ENCODE measurements around the gene METTL9.
"Not testable (repeated sequence)": the region's sequence is repeated elsewhere in the genome, so short reads cannot be mapped to it uniquely, and the experiment has no call there.

METTL9 gene

DNA sequence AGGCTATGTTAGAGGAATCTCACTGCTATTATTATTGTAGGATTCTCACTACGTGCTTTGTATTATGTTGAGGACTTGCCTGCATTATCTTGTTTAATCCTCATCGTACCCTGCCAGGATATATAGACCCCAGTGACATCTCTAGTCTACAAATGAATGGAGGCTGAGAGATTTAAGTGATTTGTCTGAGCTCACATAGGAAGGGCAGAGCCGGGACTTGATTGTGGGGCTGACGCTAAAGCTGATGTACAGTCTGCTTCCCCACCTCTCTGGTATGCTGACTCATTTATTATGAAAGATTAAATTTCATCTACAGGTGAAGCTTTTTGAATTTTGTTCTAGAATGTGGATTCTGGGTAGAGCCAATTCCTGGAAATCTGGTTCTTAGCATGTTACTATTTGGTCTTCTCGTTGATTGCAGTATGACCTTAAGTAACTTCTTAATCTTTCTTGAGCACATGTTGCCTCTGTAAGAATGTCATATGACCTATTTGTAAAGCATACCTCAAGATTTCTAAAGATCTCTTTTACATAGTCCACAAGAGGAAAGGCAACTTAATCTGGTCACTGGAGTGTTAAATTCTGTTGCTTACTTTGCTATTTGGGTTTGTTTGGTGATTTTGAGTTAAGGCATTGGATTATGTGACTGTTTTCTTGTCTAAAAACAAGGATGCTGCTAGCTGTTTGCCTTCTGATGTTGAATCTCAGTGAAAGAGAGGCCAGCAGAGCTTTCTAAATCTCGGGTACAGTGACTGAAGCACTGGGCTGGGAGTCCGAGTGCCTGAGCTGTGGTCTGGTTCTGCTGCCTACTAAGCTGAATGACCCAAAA, 12.4 kb downstream of the METTL9 start:
- no peak for DNase-seq

DNA sequence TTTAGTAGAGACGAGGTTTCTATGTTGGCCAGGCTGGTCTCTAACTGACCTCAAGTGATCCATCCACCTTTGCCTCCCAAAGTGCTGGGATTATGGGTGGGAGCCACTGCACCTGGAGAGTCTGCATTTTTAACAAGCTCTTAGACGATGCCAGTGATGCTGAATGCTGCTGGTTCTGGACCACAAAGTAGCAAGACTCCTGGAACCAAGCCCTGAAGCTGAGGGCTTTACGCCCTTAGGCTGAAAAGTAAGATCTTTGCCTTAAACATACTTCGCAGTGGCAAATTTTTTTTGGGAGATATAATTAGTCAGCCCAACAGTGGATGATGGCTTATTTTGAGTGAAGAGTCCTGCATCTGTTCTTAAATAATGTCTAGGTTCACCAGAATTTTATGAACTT, 14.0 kb downstream of the METTL9 start:
- DNase-seq = no peak

DNA sequence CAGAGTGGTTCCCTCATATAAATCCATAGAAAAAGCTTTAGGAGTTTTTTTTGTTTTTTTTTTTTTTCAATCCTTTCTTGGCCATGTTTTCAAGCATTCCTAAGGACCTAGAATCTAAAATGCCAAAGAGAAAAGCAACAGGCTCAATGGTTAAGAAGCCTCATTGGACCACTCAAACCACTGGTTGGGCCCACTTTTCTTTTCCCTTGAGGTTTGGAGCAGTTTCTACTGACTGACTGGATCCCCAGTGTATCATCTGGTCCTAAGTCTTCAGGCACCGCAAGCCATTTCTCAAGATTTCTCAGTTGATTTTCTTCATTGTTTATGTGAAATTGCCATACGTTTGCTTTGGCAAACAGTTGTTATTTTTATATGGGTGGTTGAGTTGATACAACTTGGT, 14.4 kb downstream of the METTL9 start:
- no peak for DNase-seq

DNA sequence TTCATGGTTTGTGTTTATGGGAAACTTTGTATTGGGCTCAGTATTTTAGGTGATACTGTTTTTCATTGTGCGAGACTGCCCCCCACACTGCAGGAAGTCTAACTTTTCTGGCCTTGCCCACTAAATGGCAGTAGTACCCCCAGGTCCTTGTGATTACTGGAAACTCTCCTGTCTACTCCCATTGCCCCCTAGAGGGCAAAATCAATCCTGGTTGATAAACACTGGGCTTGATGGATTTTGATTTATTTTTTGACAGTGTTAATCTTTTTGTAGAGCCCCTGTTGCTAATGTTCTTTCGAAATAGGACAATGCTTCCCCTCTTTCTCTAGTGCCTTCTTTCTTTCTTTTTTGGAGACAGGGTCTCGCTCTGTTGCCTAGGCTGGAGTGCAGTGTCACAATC, 15.5 kb downstream of the METTL9 start:
- no peak for DNase-seq

DNA sequence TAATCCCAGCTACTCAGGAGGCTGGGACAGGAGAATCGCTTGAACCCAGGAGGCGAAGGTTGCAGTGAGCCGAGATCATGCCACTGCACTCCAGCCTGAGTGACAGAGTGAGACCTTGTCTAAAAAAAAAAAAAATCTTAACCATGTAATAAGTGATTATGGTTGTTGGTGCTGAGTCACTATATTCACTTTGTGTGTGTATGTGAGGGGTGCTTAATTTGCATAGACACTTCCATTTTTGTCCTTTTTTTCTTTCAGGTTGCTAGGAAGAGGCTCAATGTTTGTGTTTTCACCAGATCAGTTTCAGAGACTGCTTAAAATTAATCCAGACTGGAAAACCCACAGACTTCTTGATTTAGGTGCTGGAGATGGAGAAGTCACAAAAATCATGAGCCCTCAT, 18.2 kb downstream of the METTL9 start:
- DNase-seq = no peak

DNA sequence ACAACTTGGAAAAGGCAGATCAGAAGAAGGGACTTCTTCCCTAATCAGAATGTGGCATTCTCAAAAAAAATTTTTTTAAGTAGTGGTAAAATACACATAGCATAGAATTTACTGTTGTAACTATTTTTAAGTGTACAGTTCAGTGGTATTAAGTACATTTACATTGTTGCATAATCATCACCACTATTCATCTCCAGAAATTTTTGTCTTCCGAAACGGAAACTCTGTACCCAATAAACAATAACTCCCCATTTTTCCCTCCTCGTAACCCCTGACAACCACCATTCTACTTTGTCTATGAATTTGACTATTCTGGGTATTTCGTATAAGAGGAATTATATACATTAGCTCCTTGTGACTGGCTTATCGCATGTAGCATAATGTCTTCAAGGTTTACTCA, 18.9 kb downstream of the METTL9 start:
- no peak for DNase-seq

DNA sequence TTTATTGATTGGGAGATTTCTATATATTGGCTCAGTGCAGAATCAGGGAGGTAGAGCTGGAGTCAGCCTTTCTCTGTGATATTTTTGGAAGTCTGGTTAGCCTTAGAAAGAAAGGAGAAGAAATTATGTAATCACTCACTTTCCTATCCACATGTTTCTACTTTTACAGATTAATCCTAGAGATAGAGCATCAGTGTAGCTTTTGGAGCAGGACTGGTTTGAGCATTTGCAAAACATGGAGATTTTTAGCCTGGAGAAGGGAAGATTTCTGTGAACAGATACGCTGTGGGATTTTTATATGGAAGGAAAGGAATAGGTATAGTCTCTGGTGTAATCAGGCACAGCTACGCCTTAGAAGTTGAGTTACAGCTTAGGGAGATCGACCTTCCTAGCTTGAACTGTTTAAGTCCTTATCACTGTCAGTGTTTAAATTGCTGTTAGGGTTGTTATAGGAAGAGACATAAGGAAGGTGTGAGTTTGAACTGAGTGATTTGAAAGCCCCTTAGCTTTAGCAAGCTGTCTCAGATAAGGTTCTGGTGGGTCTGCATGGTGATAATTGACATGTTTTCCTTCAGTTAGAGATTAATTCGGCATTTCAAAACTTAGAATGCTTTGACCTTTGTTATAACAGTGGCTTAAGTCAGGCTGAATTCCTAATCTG, 20.5 kb downstream of the METTL9 start:
- DNase-seq = no peak

DNA sequence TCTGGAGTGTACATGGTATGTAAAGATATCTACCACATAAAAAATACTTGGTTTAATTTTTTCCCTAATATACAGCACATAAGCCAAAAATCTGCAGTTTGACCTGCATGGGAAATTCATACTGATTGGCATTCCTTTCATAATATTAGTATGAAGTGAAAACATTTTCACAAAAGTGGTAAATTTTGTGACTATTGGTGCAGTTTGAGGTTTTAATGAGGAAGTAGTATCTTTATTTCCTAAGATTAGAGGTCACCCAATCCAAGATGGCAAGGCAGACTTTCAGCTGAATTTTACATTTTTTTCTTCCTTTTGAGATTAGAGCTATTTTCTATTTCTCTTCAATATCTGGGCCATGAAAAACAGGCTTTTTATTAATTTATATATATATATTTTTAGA, 21.2 kb downstream of the METTL9 start:
- DNase-seq = no peak

DNA sequence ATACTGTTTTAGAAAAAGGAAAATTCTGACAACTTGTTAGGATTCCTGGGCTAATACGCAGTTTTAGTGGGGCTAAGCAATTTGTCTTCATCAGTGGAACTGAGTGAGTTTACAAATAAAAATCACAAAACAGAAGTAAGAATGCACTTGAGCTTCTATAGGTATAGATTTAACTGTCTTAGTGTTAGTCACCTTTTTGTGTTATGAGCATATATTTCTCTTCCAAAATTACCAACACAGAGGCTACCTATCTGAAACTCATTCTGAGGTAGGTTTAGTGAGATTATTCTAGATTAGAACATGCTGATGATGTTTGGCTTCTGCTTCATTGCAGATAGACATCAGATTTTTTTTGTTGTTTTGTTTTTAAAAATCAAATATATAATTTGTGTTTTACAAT, 23.2 kb downstream of the METTL9 start:
- DNase-seq = no peak

DNA sequence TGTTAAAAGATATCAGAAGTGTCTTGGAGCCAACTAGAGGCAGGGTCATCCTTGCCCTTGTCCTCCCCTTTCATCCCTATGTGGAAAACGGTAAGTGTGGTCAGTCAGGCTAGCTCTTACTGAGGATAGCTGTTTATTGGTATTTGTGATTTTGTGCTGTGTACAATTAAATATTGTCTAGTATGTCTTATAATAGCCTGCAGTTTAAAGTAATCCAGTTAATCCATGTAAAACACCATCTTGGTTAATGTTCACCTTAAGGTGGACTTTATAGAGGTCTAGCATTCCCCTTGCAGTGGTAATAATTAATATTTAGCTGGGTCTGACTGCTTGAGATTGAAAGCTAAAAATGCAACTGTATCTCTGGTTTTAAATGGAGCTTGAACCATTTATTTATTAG, 25.6 kb downstream of the METTL9 start:
- no peak for DNase-seq

DNA sequence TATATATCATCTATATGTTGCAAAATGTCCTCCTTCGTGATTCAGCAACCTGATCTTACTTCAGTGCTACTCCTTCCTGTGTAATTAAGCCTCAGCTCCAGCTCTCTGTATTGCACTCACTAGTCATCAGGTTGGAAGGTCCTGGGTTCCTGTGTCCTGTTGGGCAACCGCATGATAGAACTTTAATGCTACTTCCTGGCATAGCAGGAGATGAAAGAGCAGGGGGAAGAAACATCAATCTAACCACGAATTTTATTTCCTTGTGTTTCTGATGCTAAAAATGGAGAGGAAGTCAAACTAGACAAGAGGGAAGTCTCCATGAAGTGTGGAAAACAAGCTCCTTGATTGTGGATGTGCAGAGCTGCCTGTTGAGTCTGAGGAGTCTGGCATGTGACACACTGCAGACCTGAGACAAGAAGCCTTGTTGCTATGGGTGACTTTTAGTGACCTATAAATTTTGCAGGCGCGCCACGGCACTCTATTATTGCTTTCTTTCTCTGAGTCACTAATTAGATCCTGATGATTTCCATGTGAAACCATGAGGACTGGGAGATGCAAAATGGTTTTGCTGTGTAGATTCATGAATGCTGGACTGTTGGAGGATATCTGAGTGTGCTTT, 27.4 kb downstream of the METTL9 start:
- peak; percentile 12 for DNase-seq

DNA sequence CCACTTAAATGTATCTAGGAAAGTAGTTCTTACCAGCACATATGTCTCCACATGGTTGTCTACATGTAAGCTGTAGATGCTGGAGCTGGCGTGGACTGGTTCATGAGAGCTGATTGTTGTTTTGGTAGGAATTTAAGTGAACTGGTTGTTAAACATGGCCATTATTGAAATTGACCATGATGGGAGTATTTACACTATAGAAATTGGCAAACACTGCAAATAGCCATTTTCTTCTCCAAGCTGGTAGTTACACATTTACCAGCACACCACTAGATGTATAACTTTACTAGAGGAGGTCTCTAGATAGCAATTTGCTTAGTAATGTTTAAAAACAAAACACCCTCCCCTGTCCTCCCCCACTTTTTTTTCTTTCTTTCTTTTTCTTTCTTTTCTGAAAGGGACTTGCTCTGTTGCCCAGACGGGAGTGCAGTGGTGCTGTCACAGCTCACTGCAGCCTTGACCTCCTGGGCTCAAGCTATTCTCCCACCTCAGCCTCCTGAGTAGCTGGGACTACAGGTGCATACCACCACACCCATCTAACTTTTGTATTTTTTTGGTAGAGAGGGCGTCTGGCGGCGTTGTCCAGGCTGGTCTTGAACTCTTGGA, 28.8 kb downstream of the METTL9 start:
- DNase-seq = no peak

DNA sequence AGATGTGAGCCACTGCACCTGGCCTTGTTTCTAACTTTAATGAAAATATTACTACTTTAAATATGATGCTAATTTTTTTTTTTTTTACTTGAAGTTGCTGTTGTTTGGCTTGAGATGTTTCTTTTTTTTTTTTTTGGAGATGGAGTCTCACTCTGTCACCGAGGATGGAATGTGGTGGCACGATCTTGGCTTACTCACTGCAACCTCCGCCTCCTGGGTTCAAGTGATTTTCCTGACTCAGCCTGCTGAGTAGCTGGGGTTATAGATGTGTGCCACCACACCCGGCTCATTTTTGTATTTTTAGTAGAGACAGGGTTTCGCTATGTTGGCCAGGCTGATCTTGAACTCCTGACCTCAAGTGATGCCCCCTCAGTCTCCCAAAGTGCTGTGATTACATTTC, 29.4 kb downstream of the METTL9 start:
- no peak for DNase-seq

DNA sequence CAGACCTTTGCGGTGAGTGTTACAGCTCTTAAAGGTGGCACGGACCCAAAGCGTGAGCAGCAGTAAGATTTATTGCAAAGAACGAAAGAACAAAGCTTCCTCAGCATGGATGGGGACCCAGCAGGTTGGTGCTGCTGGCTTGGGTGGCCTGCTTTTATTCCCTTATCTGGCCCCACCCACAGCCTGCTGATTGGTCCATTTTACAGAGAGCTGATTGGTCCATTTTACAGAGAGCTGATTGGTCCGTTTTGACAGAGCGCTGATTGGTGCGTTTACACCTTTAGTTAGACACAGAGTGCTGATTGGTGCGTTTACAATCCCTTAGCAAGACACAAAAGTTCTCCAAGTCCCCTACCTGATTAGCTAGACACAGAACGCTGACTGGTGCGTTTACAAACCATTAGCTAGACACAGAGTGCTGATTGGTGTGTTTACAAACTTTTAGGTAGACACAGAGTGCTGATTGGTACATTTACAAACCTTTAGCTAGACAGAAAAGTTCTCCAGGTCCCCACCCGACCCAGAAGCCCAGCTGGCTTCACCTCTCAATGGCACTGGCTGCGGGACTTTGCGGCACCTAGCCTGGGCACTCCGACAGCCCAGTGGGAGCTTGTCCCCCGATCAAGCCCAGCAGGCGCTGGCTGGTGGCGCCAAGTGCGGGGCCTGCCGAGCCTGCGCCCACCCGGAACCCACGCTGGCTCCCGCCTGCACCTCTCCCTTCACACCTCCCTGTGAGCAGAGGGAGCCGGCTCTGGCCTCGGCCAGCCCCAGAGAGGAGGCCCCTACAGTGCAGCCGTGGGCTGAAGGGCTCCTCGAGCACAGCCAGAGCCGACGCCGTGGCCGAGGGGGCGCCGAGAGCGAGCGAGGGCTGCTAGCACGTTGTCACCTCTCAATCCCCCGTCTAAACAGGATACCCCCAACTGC, 30.5 kb downstream of the METTL9 start:
- not testable (repeated sequence) for DNase-seq

DNA sequence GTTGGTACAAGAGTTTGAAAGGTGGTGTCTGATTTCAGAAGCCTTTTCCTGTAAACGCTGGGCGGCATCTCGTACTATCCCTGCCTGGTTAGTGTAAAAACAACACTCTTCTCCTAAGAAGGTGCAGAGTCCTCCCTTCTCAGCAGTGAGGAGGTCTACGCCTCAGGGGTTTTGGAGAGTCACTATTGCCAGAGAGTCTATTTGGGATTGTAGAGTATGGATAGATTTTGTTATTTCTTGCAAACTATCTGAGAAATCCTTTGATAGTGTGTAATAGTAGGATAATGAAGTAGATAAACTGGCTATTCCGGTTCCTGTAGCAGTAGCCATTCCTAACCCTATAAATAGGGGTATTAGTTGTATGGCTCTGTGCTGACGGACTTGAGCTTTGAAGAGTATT, 31.5 kb downstream of the METTL9 start:
- not testable (repeated sequence) for DNase-seq

DNA sequence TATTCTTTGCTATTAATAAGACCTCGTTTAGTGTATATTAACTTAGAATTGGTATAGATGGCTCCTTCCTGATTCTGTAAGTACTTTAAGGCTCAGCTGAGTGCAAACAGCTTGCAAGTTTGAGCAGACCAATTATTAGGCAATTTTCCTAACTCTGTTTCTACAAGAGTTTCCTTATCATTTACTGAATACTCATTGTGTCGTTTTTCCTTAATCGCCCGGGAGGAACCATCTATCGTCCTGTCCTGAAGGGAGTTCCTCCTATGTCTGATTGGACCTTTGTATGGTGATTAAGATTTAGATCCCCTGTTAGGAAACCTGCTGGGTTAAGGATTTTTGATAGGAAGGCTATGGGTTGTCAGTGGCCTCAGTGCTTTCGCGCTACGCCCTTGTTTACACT, 32.0 kb downstream of the METTL9 start:
- not testable (repeated sequence) for DNase-seq

DNA sequence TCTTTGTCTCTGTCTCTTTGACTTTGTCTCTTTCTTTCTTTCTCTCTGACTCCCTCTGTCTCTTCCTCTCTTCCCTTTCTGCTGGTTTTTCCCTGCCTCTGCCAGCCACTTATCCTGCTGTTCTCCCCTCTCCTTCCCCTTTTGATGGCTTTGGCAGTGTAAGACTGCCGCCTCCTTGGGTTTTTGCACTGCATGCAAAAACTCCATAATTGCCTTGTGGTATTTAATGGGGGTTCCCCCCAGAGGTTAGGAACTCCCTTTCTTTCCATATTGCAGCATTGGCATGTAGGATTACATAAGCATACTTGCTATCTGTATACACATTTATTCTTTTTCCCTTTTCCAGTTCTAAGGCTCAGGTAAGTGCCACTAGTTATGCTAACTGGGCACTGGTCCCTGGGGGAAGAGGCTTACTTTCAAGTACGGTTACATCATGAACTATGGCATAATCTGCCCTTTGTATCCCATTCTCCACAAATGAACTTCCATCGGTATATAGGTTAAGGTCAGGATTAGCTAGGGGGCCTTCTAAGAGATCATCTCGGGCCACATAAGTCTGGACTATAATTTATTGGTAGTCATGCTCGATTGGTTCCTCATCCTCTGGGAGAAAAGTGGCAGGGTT, 32.7 kb downstream of the METTL9 start:
- DNase-seq = not testable (repeated sequence)

DNA sequence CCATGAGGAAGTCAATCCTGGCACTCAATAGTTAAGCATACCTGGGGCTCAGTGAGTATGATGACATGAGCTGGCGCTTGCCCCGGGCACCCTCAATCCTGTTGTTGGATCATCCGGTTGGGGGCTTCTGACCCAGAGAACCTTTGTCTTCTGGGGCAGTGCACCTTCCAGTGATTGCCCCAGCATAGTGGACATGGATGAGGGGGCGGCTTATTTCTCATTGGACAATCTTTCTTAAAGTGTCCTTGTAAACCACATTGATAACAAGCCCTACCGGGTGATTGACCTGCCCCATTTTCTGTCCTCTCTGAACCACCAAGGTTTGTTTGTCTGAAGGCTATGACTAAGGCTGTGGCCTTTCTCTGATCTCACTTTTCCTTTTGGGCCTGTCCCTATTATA, 34.8 kb downstream of the METTL9 start:
- DNase-seq = no peak

DNA sequence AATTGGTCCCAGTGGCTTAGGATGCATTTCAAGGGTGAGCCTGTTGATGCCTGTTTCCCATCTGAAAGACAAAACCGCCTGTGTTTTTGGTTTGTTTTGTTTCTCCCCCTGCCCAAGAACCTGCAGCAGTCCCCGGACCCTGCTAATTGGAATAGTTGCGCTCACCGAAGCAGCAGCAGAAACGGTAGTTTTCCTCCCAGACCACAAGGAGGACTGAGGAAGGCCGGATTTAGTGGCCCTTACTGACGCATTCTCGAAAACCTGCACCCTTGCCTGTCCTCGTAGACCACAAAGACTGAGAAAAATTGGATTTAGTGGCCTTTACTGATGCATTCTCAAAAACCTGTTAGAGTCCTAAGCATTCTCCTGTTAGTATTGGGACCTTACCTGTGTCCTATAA, 36.3 kb downstream of the METTL9 start:
- not testable (repeated sequence) for DNase-seq

DNA sequence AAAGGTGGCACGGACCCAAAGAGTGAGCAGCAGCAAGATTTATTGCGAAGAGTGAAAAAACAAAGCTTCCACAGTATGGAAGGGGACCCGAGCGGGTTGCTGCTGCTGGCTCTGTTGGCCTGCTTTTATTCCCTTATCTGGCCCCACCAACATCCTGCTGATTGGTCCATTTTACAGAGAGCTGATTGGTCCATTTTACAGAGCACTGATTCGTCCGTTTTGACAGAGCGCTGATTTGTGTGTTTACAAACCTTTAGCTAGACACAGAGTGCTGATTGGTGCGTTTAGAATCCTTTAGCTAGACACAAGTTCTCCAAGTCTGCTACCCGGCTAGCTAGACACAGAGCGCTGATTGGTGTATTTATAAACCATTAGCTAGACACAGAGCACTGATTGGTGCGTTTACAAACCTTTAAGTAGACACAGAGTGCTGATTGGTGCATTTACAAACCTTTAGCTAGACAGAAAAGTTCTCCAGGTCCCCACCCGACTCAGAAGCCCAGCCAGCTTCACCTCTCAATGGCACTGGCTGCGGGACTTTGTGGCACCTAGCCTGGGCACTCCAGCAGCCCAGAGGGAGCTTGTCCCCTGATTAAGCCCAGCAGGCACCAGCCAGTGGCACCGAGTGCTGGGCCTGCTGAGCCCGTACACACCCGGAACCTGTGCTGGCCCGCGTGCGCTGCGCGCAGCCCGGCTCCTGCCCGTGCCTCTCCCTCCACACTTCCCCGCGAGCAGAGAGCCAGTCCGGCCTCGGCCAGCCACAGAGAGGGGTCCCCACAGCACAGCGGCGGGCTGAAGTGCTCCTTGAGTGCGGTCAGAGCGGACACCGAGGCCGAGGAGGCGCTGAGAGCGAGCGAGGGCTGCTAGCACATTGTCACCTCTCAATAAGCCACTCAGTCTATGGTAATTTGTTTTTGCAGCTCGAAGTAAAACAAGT, 37.9 kb downstream of the METTL9 start:
- no peak for DNase-seq

DNA sequence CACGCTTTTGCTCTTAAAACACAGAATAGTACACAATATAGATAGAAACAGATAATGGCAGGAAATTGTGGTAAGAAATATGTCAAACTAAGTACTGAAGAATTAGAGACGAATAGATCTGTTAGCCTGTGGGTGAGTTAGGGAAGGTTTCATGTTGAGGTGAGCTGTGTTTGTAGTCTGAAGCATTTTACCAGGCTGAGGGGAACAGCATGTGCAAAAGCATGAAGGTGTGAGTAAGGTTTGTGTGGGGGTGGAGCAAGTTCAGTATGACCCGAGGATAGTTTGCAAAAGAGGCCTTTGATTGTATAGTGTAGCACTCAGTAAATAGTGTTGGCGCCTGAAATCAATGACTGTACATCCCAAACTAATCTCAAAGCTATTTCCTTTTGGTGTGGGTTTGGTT, 39.2 kb downstream of the METTL9 start:
- DNase-seq = no peak

Measured in midbrain (tissue), 1 donor.